Activated CD4-positive, CD25-positive, alpha-beta regulatory T cell treated with anti-CD3 and anti-CD28 coated beads, Interleukin-2, amount 50 U/mL, for 16 hours (primary cell): ENCODE results near the gene TRH.

Experiments
- DNase-seq: peaks from one replicate; pipeline ENCODE4 v3.0.0-alpha.2; 2020; ENCODE audit warnings: low read depth, low spot score

TRH gene, protein sequence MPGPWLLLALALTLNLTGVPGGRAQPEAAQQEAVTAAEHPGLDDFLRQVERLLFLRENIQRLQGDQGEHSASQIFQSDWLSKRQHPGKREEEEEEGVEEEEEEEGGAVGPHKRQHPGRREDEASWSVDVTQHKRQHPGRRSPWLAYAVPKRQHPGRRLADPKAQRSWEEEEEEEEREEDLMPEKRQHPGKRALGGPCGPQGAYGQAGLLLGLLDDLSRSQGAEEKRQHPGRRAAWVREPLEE

DNA sequence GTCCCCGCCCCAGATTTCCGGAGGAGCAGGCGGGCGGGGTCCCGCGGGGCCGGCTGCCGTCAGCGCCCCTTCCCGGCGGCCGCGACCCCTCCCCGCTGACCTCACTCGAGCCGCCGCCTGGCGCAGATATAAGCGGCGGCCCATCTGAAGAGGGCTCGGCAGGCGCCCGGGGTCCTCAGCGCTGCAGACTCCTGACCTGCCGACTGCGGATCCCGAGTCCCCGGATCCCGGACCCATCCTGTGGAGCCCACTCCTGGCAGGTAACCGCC lies at the start of gene TRH:
TRH (plus strand) TSS at position 157 of the 269 bp plus-strand sequence. CDS start 1,097 bp downstream, outside the sequence.
- no peak for DNase-seq

DNA sequence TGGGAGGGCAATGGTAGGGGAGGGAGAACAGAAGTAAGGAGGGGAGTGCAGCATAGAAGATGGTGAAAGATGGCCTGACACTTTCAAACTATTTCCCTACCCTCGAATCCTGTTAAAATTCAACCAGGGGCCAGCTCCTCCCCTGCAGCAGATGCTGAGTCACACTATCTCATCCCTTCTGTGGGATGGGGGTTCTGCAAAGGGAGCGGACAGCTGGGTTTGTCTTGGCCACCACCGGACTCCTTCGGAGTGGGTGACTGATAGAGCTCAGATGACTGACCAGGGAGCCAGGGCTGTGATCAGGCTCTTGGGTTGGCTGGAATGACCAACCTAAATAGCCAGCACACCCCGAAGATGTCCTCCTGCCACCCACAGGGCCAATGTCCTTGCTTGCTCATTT lies 47.4 kb upstream of the TRH start:
- no peak for DNase-seq

DNA sequence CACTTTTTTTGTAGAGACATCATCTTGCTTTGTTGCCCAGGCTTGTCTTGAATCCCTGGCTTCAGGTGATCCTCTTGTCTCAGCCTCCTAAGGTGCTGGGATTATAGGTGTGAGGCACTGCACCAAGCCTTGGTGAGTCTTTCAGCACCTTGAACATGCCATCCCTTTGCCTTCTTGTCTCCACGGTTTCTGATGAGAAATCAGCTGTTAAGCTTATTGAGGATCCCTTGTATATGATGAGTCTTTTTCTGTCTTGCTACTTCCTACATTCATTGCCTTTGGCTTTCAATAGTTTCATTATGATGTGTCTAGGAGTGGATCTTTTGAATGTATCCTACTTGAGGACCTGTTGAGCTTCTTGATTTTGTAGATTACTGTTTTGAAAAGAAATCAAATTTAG lies 45.1 kb upstream of the TRH start:
- no peak for DNase-seq

DNA sequence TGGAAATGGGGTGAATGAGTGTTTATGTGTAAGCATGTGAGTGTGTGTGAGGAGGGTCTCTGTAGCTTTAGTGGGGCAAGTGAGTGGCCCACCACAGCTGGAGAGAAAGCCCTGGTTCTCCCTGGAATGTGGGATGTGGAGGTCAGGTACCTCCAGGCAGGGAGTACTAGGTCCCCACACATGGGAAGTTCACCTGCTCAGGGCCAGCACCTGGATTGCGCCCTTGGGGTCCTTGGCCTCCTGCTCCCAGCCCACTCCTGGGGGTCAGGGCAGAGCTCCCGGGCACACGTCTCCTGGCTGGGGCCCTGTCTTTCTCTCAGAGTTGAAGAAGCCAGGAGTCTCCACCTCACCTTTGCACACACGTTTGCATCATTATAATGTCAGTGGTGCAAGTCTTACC lies 41.0 kb upstream of the TRH start:
- DNase-seq = no peak

DNA sequence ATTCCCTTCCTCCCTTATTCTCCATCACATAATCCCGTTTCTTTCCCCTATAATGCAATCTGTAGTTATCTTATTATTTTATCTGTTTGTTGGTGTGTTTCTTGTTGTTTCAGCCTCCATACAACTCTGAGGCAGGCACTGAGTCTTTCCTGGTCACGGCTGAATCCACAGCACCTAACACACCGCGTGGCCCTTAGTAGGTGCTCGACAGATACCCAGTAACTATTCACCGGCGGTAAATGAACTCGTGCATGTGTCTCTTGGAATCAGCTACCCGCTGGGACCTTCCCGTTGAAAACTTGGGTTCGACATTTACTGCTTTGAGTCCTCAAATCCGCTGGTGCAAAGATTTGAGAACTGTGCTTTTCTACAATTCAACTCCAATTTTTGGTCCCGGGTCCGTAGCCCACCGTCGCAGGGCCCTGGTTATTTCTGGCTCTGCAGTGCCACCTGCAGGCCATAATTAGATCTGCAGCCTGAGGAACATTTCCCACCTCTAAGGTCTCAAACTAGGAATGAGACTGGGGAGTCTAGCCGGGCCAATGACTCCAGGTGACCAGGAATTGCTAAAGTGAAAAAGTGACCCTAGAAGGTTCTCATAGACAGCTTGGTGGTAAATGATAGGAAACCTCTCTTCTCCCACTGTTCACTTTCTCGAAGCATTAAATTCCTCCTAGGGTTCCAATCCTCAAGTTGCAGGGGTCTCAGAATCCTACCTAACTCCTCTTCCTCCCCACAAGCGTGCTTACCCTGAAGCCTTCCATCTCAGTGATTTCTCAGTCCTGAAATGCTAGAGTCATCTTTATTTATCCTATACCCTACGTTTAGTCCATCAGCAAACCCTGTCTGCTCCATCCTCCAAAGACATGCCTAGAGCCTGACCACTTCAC lies 40.0 kb upstream of the TRH start:
- DNase-seq = no peak

DNA sequence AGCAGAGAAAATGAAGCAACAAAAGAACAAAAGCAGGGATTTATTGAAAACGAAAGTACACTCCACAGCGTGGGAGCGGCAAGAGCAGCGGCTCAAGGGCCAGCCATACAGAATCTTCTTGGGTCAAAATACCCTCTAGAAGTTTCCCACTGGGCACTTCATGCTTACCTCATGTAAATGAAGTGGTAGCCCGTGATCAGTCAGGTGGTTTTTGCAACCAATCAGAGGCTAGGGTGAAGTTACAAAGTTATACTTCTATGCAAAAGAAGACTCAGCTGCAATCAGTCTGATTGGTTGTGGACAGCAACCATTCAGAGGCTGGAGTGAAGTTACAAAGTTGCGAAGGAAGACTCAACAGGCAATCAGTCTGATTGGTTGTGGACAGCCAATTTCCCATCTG lies 37.8 kb upstream of the TRH start:
- no peak for DNase-seq

DNA sequence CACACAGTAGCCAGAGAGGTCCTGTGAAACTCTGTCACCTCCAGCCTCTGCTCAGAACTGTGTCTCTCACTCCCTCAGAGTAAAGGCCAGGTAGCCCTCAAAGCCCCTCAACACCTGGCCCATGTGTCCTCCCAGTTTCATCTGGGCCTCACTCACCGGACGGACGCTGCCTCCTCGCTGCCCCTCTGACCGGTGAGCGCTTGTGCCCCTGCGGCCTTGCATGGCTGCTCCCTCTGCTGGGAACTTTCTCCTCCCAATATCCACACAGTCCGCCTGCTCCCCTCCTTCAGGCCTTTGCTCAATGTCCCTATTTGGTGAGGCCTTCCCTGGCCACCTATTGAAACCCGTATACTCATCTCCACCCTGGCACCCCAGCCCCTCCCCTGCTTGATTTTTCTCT lies 36.8 kb upstream of the TRH start:
- no peak for DNase-seq

DNA sequence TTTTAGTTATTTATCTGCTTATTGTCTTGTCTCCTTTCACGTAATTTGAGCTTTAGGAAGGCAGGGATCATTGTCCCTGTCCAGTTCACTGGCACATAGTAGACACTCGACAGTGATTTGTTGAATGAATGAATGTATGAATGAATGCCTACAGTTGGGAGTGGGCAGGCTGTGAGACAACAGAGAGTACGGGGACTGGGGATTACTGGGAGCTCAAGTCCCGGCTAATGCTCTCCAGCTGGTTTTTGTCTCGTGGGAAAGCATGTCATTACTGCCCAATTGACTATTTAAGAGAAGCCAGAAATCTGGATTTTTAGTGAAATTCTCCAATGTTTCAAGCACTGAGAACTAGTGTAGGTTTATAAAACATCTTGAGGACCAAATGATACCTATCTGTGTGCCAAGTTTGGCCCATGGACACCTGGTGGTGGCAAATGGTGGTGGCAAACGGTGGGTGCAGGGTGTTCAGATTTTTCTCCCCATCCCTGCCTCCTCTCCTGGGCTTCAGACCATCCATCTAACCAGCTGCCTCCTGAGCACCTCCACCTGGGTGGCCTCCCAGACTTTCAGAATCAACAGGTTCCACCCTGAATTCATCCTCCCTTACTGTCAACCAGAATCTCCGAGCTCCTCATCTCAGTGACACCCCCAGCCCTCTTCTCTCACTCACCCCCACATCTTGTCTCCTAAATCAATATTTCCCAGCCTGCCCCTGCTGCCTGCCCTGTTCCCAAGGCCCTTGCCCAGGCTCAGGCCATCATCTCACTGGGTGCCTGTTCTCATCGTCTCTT lies 36.2 kb upstream of the TRH start:
- no peak for DNase-seq

DNA sequence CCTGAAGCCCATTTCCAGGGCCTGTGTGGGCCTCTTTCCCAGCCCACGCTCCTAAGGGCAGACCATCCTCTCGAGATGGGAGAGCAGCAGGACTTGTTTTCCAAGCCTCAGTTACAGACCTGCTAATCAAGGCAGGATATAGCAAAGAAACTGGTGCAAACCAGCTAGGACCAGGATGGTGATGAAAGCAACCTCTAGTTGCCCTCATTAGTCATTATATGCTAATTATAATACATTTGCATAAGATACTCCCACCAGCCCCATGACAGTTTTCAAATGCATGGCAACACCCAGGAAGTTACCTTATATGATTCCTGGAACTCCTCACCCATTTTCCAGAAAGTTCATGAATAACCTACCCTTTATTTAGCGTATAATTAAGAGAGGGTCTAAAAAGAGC lies 34.4 kb upstream of the TRH start:
- DNase-seq = no peak

DNA sequence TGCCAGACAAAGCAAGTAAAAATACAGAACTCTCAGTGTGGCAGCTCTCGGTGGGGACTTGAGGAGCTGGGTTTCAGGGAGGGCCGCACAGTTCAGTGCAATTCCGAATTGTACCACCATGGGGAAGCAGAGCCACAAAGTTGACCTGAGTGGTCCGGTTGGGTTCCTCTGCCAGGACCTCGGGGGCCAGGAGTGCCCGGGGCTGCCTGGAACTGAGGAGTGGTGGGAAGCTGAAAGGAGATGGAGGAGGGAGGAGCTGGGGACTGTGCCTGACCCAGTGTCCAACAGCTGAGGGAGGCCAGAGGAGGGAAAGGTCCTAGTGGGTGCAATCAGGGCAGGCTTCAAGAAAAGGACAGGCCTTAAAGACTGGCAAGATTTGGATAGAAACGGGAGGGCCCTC lies 32.2 kb upstream of the TRH start:
- no peak for DNase-seq

DNA sequence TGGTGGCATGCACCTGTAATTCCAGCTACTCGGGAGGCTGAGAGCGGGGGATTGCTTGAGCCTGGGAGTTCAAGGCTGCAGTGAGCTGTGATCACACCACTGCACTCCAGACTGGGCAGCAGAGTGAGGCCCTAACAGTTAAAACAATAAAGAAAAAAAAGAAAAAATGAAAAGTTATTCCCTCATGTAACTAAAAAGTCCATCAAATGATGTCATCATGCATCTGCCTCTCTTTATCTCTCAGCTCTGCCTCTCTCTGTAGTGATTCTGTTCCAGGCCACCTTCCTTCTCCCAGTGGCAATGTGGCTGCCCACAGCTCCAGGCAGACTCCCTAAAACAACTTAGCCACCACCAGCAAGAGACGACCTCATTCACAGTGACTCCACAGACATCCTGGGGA lies 31.5 kb upstream of the TRH start:
- DNase-seq = no peak

DNA sequence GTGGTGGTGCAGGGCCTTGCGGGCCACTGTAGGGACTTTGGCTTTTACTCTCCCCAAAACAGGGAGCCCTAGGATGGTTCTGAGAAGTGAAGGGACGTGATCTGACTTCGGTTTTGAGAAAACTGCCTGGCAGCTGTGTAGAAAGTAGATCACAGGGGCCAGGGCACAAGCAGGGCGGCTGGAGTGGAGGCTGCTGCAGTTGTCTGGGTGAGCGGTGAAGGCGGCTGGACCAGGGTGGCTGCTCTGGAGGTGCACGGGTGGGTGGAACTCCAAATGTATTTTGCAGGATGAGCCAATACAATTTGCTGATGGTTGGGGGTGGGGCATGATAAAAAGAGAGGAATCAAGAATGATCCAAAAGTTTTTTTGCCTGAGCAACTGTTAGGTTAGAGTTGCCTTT lies 29.8 kb upstream of the TRH start:
- no peak for DNase-seq

DNA sequence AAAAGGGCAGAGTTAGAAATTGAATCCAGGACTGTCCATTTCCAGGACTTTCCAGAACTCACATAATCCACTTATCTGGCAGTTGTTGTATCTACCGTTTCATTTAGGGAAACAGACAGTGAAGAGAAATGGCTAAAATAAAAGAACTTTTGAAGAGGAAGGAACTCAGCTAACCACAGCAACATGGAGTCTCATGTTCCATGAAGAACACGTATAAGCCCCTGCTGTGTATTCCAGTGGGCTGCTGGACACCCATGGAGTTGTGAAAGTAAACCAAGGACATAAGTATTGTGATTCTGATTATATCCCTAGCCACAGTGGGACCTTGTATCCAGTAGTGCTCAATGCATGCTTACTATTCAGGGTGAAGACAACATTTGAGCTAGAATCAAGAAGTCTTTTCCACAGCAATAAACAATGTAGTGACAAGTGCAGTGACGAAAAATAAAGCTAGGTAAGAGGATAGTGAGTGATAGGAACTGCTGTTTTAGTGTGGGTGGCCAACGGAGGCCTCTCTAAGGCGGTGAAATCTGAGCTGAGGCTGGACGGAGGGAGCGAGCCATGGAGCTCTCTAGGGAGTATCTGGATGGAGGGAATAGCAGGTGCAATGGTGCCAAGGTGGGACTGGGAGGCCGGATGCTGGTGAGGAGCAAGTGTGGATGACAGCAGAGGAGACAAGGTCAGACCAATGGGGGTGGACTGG lies 26.8 kb upstream of the TRH start:
- DNase-seq = no peak

DNA sequence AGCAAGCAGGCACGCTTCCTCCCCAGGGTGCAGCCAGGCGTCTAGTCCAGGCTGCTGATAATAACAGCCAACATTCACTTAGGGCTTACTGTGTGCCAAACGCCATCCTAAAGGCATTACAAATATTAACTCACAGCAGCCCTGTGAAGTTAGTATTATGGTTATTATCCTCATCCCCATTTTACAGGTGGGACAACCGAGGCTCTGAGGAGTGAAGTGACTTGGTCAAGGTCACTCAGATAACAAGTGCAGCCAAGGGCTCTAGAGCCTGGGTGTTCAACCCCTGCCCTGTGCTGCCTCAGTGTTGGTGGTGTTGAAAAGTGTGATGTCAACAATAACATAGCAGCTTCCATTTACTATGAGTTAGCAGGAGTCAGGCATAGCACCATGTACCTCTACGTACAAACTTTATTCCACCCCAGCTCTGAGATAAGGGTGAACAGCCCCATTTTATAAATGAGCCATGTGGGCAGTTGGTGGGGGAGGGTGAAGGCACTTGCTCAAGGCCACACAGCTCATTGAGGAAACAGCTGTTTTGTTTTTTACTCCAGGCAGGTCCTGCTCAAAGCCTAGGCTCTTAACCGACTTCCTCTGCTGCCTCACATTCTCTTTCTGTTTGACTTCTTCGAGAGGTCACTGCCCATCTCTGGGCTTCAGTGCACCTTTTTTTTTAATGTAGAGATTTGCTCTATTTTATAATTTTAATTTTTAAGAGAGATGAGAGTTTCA lies 24.0 kb upstream of the TRH start:
- DNase-seq = no peak

DNA sequence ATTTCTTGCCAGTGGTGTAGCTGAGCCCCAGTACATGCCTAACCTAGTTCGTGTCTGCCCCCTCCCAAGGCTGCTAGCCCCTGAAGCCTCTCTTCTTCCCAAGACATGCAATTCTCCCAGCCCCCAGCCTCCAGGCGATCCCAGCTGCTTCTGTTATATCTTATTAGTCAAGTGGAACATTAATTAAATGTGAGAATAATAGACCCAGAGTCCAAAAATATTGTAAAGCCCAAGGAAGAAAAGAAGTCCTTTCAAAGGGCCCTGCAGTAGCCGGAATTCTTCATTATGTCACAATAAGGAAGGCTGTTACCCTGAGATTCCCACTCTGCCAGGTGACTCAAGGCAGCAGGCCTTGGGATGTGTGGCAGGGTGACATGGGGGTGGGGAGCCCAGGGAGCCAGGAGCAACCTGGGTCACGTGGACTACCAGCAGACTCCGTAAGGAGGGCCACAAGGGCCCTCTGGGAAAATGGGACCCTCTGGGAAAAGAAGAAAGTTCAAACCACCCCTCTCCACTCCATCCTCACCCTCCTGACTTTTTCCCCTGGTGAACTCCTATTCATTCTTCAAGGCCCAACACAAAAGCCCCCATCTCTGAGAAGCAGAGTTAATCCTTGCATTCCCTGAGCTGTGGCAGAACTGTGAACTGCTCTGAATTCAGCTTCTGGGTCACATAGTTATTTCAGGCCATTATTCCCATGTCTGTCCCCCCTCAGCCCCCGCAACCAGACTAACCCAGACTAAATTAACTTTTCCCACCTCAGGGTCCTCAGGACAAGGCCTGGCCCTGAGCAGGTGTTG lies 21.8 kb upstream of the TRH start:
- no peak for DNase-seq

DNA sequence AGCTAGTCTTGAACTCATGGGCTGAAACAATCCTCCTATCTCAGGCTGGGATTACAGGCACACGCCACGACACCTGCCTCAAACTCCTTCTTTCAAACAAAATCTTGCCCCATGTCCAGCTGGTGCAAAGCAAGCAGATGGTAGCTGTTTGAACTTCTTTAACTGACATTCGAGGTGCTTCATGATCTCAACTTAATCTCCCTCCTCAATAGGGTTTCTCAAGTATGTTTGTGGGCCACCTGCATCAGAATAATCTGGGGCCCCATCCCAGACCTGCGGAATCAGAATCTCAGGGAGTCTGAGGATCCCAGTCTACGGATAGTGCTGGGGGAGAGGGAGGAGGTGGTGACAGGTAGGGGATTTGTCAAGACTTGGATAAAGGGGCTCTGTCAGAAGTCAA lies 20.9 kb upstream of the TRH start:
- no peak for DNase-seq

DNA sequence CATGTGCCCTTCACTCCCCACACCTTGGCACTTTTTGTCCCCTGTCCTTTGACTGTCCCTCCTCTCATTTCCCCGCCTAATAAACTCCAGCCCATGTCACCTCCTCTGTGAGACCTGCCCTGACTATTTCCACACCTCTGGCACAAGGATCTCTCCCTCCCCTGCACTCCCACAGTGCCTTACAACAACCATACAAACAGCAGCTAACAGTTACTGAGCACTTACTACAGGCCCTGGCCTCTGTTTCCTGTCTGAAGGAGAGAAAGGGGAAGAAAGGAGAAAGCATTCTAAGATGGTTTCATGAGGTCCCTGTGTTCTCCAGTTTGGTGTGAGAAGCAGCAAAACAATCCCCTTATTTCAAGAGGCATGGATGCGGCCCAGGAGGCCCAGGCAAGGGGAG lies 20.0 kb upstream of the TRH start:
- no peak for DNase-seq

DNA sequence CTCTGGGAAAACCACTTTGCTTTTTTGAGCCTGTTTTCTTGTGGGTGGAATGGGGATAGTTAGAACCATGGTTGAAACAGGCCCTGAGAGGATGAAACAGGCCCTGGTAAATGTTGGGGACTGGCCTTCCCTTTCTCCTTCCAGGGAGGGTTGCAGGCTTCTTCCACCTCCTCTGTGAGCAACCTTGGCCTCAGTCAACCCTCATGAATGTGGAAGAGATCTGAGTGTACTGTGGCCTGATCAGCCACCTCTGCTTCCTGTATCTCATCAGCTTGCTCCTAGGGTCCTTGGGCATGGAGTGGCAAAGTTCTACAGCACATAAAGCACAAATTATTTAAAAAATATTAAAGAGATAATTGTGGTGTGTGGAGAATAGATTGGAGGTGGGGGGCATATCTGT lies 17.6 kb upstream of the TRH start:
- DNase-seq = no peak

DNA sequence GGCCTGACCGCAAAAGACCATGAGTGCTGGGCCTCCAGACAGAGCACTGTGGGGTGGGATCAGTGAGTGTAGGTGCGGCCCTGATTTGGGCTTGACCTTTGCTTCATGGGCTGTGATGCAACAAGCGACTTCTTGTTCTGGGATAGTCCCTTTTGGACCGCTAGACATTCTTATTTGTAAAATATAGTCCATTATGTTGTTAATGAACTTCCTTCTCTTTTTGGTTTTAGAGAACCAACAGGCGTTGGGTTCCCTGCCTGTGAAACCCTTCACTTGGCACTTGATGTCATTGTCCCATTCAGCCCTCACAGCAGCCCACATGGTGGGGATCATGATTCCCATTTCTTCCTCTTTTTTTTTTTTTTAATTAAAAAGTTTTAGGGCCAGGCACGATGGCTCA lies 15.8 kb upstream of the TRH start:
- no peak for DNase-seq

DNA sequence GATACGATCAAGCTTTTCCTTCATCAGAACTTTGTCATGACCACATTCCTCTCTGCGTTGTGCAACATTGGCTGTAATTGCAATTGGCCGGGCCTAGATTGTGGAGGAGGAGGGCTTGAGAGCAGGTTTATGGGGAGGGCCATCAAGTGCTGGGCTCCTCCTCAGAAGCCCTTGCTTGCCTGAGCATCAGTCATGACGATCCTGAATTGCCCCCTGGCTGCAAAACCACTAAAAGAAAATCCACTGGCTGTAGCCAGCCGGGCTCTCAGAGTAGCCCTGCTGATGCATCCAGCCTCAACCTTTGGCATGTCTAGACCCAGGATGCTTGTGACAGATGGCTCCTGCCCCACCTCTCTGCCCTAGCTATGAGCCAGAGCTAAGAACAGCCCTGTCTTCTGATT lies 13.4 kb upstream of the TRH start:
- DNase-seq = no peak

DNA sequence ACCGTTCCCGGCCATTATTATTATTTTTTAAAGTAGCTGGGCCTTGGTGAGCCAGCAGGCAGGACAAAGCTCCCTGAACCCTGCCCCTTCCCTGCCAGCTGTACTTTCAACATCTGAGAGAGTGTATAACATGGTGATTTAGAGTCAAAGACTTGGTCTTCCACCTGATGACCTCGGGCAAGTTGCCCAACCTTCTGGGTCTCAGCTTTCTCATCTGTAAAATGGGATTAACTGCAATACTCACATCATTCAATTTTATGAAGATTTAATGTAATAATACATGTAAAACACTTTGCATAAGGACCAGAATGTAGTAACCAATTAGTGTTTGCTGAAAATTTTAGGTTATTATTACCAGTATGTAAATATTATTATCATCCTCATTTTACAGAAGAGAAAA lies 11.9 kb upstream of the TRH start:
- no peak for DNase-seq
